Nephron (organoid): ENCODE results near the gene ADAP2.
"Not testable (repeated sequence)": the region's sequence is repeated elsewhere in the genome, so short reads cannot be mapped to it uniquely, and the experiment has no call there.

Source experiments
- H3K27ac Mint-ChIP-seq, 3 experiments: 2 replicates each; pipeline ENCODE4 v1.8.0; 2020; ENCODE audit warnings: mixed read lengths in 3 of 3, mild to moderate bottlenecking in 2 of 3, moderate library complexity in 1 of 3
- H3K27me3 Mint-ChIP-seq: 2 replicates; pipeline ENCODE4 v1.8.0; 2021; ENCODE audit warnings: low read depth, mild to moderate bottlenecking, moderate library complexity, mixed read lengths
- H3K36me3 Mint-ChIP-seq: 2 replicates; pipeline ENCODE4 v1.8.0; 2020; ENCODE audit warnings: low read depth, mixed read lengths
- H3K4me1 Mint-ChIP-seq: 2 replicates; pipeline ENCODE4 v1.8.0; 2020; ENCODE audit warnings: mixed read lengths
- H3K4me3 Mint-ChIP-seq, 3 experiments: 2 replicates each; pipeline ENCODE4 v1.8.0; 2020; ENCODE audit warnings: mild to moderate bottlenecking in 3 of 3, mixed read lengths in 3 of 3, moderate library complexity in 2 of 3
- H3K9me3 Mint-ChIP-seq: 2 replicates; pipeline ENCODE4 v1.8.0; 2020; ENCODE audit warnings: mixed read lengths
- TF ChIP-seq, protein P1 (sequence below), 3 experiments: fragments of 200-600 bp; sonication (generic); IDR thresholded peaks; one replicate each; pipeline ENCODE4 v1.5.0; 2021; ENCODE audit warnings: antibody characterized with exemption in 3 of 3; ENCODE audit not compliant: unreplicated experiment in 3 of 3

Gene ADAP2

DNA sequence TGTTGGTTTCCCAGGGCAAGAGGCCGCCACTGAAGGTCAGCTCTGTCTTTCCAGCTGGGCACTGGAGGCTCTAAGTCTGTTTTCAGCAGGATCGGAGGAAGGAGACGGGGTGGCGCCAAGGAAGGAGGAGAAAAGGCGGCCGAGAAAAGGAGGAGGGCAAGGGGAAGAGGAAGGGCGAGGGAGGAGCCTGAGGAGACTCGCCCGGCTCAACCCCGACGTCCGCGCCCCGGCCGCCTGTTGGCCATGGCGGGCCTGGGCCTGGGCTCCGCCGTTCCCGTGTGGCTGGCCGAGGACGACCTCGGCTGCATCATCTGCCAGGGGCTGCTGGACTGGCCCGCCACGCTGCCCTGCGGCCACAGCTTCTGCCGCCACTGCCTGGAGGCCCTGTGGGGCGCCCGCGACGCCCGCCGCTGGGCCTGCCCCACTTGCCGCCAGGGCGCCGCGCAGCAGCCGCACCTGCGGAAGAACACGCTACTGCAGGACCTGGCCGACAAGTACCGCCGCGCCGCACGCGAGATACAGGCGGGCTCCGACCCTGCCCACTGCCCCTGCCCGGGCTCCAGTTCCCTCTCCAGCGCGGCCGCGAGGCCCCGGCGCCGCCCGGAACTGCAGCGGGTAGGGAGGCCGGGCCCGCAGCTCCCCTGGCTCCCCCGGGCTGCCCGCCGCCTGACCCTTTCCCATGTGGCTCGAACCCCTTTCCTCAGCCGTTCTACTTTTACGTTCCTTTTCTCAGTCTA is 49.3 kb downstream of the ADAP2 start, which contains the start of gene RNF135:
Gene RNF135, plus strand, starts transcription at position 209 of the 737 bp plus-strand sequence. Its CDS starts 35 bp downstream, at position 244.
- H3K27ac Mint-ChIP-seq: peak within 1 kb of the TSS; percentile 98 to 99 (median 99)
- H3K4me1 Mint-ChIP-seq: peaks cover 14% of the 10 kb centered on the region

DNA sequence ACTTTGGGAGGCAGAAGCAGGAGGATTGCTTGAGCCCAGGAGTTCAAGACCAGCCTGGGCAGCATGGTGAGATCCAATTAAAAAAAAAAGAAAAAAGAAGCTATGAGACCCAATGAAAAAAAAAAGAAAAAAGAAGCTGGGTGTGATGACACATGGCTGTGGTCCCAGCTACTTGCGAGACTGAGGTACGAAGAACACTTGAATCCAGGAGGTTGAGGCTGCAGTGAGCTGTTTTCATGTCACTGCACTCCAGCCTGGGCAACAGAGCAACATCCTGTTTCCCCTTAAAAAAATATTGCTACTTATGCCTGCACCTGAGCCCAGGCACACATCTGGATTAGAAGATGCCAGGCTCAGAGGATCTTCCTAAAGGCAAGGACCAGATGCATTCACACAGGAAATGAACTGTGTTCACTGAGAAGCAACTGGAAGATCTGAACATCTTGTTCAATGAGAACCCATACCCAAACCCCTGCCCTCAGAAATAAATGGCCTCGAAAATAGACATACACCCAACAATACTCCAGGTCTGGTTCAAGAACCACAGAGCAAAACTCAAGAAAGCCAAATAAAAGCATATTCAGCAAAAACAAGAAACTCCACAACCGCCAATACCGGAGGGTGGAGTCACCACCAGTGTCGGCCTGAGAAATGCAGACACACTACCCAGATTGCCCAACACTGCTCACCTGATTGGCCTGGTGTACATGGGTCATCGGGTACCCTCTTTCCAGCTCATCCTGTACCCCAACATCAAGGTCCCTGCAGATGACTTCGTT is 53.5 kb downstream of the ADAP2 start:
- H3K9me3 Mint-ChIP-seq: peaks cover 28% of the 10 kb centered on the region
- peaks cover under 1% of the 10 kb centered on the region for H3K27me3 Mint-ChIP-seq
- TF ChIP-seq, protein P1, sequence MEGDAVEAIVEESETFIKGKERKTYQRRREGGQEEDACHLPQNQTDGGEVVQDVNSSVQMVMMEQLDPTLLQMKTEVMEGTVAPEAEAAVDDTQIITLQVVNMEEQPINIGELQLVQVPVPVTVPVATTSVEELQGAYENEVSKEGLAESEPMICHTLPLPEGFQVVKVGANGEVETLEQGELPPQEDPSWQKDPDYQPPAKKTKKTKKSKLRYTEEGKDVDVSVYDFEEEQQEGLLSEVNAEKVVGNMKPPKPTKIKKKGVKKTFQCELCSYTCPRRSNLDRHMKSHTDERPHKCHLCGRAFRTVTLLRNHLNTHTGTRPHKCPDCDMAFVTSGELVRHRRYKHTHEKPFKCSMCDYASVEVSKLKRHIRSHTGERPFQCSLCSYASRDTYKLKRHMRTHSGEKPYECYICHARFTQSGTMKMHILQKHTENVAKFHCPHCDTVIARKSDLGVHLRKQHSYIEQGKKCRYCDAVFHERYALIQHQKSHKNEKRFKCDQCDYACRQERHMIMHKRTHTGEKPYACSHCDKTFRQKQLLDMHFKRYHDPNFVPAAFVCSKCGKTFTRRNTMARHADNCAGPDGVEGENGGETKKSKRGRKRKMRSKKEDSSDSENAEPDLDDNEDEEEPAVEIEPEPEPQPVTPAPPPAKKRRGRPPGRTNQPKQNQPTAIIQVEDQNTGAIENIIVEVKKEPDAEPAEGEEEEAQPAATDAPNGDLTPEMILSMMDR (IDR thresholded peaks at IDR 0.05; ENCODE audit: unreplicated experiment in 3 of 3): no peak
- peaks cover 10% of the 10 kb centered on the region for H3K4me1 Mint-ChIP-seq
- H3K36me3 Mint-ChIP-seq: peaks cover 45% of the 10 kb centered on the region
- H3K27ac Mint-ChIP-seq: no peak overlapping the region
- H3K4me3 Mint-ChIP-seq: no peak overlapping the region

More for the DNA sequence above, 49.3 kb downstream of the ADAP2 start, which contains the start of gene RNF135:
- TF ChIP-seq, protein P1 (IDR thresholded peaks at IDR 0.05; ENCODE audit: unreplicated experiment in 3 of 3): peak; percentile 35 to 51 (median 49)
- Mint-ChIP-seq H3K9me3 (peaks cover 12% of the 10 kb centered on the region), H3K4me3 (peak within 1 kb of the TSS; percentile 95 to 97 (median 96)), H3K27me3 (peaks cover 5% of the 10 kb centered on the region), H3K36me3 (peaks cover 27% of the 10 kb centered on the region)

DNA sequence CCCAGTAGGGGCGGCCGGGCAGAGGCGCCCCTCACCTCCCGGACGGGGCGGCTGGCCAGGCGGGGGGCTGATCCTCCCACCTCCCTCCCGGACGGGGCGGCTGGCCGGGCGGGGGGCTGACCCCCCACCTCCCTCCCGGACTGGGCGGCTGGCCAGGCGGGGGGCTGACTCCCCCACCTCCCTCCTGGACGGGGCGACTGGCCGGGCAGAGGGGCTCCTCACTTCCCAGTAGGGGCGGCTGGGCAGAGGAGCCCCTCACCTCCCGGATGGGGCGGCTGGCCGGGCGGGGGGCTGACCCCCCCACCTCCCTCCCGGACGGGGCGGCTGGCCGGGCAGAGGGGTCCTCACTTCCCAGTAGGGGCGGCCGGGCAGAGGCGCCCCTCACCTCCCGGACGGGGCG is 58.2 kb downstream of the ADAP2 start:
- H3K27me3 Mint-ChIP-seq, H3K4me1 Mint-ChIP-seq, H3K4me3 Mint-ChIP-seq, H3K27ac Mint-ChIP-seq: not testable (repeated sequence)
- peaks cover 37% of the 10 kb centered on the region for H3K9me3 Mint-ChIP-seq
- peaks cover 54% of the 10 kb centered on the region for H3K36me3 Mint-ChIP-seq

DNA sequence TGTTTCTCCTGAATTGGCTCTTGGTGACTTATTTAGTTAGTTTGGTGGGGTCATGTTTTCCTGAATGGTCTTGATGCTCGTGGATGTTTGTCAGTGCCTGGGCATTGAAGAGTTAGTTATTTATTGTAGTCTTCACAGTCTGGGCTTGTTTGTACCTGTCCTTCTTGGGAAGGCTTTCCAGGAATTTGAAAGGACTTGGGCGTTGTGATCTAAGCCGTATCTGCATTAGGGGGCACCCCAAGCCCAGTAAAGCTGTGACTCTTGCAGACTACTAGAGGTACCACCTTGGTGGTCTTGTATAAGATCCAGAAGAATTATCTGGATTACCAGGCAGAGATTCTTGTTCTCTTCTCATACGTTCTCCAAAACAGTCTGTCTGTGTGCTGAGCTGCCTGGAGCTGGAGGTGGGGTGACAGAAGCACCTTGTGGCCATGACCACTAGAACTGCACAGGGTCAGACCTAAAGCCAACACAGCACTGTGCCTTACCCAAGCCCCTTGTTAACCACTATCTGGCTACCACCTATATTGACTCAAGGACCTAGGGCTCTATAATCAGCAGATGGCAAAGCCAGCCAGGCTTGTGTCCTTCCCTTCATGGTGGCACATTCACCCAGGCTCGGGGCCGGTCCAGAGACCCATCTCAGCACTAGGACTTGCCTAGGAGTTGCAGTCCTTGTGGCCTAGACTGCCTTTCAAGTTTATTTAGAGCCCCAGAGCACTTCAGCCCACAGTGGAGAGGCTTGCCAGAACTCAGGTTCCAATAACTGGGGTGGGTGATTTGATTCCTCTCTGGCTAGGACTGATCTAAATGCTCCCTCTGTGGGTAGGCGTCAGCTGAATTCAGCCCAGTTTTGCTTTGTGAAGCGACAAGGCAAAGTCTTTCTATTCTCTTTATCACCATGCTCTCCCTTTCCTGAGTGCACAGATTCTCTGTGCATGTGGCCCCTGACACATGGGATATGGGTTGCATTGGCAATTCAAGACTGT is 60.1 kb downstream of the ADAP2 start:
- TF ChIP-seq, protein P1 (IDR thresholded peaks at IDR 0.05; ENCODE audit: unreplicated experiment in 3 of 3): no peak
- Mint-ChIP-seq H3K9me3 (peaks cover 22% of the 10 kb centered on the region), H3K27me3 (no peaks in the 10 kb centered on the region), H3K4me1 (no peaks in the 10 kb centered on the region), H3K36me3 (peaks cover 50% of the 10 kb centered on the region), H3K4me3 (no peak overlapping the region), H3K27ac (no peak overlapping the region)

DNA sequence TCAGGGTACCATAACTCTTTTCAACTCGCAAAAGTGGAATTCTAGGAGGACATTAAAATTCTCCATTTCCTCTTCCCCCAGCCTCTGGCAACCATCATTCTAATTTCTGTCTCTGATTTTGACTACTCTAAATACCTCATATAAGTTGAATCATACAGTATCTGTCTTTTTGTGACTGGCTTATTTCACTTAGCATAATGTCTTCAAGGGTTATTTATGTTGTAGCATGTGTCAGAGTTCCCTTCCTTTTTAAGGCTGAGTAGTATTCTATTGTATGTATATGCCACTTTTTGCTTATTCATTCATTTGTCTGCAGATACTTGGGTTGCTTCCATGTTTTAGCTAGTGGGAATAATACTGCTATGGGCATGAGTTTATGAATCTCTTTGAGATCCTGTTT is 61.1 kb downstream of the ADAP2 start:
- H3K4me1 Mint-ChIP-seq: no peaks in the 10 kb centered on the region
- H3K27me3 Mint-ChIP-seq: no peaks in the 10 kb centered on the region
- TF ChIP-seq, protein P1 (IDR thresholded peaks at IDR 0.05; ENCODE audit: unreplicated experiment in 3 of 3): no peak
- H3K27ac Mint-ChIP-seq: no peak overlapping the region
- H3K36me3 Mint-ChIP-seq: peaks cover 49% of the 10 kb centered on the region
- no peak overlapping the region for H3K4me3 Mint-ChIP-seq
- H3K9me3 Mint-ChIP-seq: peaks cover 18% of the 10 kb centered on the region
